Measurements from ENCODE around the gene DACT2.

Gene DACT2

GRCh38 chr6:168310945-168311344 lies 8.6 kb downstream of the DACT2 start:
- no peak for TF ChIP-seq CTCF (conservative IDR thresholded peaks at IDR 0.05)
- no peak overlapping the region for H3K27ac ChIP-seq

GRCh38 chr6:168310403-168310802 lies 9.2 kb downstream of the DACT2 start:
- TF ChIP-seq CTCF (conservative IDR thresholded peaks at IDR 0.05): no peak
- H3K27ac ChIP-seq: no peak overlapping the region

- no peak overlapping the region for H3K27ac ChIP-seq
- TF ChIP-seq CTCF (conservative IDR thresholded peaks at IDR 0.05): no peak
Measured at GRCh38 chr6:168309997-168310396, 9.6 kb downstream of the DACT2 start.

- TF ChIP-seq CTCF (conservative IDR thresholded peaks at IDR 0.05): no peak
- no peak overlapping the region for H3K27ac ChIP-seq
Measured at GRCh38 chr6:168309183-168309582, 10.4 kb downstream of the DACT2 start.

- TF ChIP-seq CTCF (conservative IDR thresholded peaks at IDR 0.05): no peak
- H3K27ac ChIP-seq: no peak overlapping the region
Measured at GRCh38 chr6:168308390-168309144, 11.0 kb downstream of the DACT2 start.

GRCh38 chr6:168307695-168308021 lies 11.9 kb downstream of the DACT2 start:
- H3K27ac ChIP-seq: no peak overlapping the region
- no peak for TF ChIP-seq CTCF (conservative IDR thresholded peaks at IDR 0.05)

- H3K27ac ChIP-seq: no peak overlapping the region
- no peak for TF ChIP-seq CTCF (conservative IDR thresholded peaks at IDR 0.05)
Measured at GRCh38 chr6:168307015-168307694, 12.4 kb downstream of the DACT2 start.
